GM18519 (cell line): ENCODE measurements around the gene HACD2.
A peak's percentile ranks its signal among the peaks of the same experiment; 100 is the strongest.
"Not testable (repeated sequence)": the region's sequence is repeated elsewhere in the genome, so short reads cannot be mapped to it uniquely, and the experiment has no call there.

Source experiments
- ATAC-seq: cut with Tn5 transposase; IDR thresholded peaks from one replicate; pipeline ENCODE4 v1.9.1; 2021; ENCODE audit warnings: mild to moderate bottlenecking, moderate library complexity; ENCODE audit not compliant: unreplicated experiment, low FRiP score

The HACD2 gene

DNA sequence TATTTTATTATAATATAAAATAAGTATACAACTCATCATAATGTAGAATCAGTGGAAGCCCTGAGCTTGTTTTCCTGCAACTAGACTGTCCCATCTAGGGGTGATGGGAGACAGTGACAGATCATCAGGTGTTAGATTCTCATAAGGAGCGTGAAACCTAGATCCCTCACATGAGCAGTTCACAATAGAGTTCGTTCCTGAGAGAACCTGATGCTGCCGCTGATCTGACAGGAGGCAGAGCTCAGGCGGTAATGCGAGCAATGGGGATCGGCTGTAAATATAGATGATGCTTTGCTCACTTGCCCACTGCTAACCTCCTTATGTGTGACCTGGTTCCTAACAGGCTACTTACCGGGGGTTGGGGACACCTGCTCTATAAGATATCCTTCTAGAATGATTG, 26.8 kb upstream of the HACD2 start:
- ATAC-seq, result not testable (repeated sequence)

DNA sequence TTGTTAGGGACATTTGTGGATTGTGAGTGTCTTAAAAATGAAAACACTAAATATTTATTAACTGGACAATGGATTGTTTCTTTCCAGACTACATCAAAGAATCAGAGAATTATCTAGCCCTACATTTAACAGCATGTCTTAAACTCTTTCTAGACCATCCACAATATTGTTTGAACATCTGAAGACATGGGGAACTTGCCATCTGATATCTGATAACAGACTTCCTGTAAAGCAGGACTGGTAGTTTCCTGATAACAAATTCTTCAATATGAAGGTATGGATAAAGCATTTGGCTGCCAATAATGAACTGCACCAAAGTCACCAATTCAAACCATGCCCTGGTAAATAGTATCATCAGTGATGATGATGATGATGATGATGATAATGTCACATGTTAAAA, 26.2 kb upstream of the HACD2 start:
- ATAC-seq, result no peak

DNA sequence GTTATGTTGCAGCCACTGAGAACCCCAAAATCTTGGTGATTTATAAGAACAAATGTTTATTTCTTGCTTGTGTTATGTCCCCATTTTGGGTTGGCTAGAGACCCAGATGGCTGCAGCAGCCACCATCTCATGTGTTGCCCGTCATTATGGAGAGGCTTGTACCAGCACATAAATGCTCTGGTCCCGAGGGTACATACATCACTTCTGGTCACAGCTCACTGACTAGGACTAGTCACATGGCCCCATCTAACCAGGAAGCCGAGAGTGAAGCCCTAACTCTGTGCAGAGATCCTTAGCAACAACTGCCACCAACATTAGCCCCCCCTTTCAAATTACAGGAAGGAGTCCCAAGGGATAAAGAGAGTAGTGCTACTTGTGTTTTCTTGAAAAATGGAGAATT, 25.5 kb upstream of the HACD2 start:
- peak; percentile 75 for ATAC-seq

DNA sequence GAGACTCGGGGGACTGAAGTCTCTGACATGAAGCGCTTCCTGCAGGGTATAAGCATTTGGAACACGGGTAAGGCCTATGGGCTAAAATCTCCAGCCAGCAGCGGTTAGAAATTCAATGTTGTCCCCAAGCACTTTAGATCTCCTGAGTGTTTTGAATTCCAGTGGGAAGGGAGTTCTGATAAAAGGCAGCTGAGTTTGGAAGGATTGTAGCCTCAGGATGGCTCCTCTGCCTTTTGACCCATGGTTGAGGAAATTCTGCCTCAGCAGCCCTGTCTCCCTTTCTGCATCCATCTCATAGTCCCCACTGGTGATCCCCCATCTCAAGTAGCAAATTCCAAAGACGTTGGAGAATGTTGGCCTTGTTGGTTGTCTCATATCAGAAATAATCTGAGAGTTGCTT, 24.2 kb upstream of the HACD2 start:
- no peak for ATAC-seq

DNA sequence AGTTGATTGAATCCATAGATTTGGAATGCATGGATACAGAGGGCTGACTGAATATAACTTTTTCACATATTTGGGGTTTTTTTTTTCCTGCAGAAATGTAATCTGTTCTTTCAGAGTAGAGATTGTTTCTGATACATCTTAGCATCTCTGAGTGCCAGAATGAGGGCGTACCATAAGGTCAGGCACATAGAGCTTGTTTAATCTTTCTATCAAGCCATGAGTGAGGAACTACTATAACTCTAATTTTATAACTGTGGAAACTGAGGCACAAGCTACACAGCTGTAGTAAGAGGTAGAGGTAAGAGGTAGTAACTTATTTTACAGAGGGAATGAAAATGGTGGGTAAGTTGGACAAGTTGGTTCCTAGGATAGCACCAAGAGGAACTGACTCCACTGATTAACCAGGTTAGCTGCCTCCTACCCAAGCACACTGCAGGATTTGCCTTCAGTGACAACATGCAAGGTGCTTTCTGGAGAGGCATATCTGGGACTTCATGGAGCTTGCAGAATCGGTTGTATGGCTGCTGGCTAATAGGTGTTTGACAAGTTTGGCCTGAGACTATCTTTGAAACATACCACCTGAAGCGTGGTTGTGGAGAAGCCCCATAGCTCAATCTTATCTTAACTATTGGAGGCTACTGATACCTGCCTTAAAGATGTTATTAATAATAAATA, 23.5 kb upstream of the HACD2 start:
- no peak for ATAC-seq

DNA sequence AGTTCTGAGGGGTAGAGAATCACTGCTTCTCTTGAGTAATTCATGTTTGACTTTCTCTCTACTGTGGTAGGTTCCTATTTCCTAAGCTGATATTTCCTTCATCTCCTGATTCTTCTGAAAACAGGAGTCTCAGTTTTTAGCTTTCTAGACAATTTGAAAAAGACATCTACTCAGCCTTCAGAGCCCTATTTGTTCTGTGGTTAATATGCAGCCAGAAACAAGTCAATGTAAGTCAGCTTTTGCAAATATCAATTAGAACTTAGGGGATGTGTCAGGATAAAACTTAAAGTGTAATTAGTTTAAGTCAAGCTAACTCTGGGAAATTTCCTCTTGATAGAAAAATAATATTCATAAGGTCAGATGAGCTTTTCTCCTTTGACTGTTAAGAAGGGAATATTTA, 21.7 kb upstream of the HACD2 start:
- ATAC-seq, result no peak

DNA sequence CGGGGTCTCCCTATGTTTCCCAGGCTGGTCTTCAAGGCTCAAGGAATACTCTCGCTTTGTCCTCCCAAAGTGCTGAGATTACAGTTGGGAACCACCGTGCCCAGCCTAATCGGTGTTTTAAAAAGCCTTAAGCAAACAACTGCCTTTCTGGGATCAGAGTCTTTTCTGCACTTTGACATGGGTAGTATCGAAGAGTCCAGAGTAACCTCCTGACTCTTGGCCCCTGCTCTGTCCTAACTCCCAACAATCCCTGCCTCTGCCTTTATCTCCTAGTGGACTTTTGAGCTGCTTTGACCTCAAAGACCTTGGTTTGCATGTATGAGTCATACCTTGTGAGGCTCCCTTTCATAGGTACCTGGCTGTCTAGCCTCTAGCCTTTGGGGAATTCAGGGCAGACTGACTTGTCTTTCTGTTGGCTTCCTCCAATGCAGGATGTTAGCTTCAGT, 21.0 kb upstream of the HACD2 start:
- ATAC-seq, result no peak

DNA sequence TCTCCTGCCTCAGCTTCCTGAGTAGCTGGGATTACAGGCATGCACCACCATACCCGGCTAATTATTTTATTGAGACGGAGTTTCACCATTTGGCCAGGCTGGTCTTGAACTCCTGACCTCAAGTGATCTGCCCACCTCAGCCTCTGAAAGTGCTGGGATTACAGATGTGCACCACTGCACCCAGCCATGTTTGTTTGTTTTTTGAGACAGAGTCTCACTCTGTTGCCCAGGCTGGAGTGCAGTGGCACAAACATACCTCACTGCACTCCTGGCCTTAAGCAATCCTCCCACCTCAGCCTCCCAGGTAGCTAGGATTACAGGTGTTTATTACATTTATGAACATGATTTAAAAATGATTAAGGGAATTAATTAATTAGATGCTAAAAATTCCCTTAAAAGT, 18.3 kb upstream of the HACD2 start:
- not testable (repeated sequence) for ATAC-seq

DNA sequence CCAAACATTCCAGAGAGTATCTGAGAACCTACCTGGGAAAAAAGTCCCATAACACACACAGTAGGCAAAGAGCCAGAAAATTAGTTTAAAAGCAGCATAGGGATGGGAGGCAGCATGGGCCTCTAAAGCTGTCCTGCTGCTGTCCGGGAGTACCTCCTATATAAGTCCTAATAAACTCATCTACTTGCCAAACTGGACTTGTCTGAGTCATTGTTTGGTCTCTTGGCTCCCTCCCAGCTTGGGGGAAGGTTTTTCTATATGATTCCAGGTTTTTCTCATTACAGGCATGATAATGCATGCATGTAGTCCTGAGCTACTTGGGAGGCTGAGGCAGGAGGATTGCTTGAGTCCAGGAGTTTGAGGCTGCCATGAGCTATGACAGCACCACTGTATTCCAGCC, 17.5 kb upstream of the HACD2 start:
- no peak for ATAC-seq

DNA sequence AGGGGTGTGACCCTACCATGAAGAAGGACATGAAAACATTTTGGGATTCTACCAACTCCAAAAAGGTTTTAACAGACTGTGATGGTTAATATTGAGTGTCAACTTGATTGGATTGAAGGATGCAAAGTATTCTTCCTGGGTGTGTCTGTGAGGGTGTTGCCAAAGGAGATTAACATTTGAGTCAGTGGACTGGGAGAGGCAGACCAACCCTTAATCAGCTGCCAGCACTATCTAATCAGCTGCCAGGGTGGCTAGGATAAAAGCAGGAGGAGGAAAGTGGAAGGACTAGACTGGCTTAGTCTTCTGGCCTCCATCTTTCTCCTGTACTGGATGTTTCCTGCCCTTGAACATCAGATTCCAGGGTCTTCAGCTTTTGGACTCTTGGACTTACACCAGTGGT, 16.0 kb upstream of the HACD2 start:
- ATAC-seq, result not testable (repeated sequence)

DNA sequence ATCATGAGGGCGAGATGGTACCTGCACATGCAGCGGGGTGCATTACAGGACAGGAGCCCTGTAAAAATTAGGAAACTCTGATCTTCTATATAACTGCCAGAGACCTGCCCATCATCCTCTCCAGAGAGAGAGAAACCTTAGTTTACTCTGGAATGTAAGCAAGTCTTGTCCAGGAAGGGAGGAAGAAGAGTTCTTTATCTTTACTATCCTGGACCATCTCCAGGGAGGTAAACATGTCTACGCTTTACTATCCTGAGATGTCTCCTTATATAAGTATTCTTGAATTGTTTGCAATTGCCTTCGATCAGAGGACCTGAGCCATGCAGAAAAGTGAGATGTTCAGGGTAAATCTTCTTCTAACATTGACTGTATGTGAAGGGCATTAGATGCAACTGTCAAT, 12.7 kb upstream of the HACD2 start:
- ATAC-seq, result no peak

DNA sequence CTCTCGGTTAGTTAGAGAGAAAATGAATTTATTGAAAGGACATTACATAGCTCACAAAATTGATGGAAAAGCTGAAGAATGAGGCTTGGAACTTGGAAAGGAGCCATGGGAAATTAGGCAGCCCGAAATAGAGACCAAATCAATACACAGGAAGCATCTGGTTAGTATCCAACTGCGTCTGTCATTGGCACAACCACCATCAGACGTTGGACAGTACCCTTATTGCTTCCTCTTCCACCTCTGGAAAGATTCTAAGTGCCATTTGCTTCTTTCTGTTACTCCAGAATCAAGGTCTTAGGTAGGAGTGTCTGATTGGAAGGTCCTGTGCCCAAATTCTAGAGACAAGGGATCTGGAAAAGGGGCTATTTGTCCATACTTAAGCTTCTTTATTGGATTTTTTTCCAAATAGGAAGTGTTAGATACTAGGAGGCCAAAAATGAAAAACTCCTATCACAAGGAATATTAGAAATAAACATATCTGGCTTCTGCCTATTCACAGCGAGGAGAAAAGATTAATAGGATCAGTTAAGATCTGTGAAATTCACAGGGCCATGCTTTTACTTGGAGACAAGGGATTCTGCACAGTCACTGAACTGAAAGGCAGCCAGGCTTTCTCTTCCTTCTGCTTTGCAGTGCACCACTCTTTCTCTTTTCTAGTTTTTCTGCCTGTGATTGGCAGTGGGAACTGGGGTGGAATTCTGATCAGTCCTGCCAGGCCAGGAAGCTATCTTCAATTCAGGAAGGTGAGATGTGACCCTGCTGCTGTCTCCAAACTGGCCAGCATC, 10.7 kb upstream of the HACD2 start:
- no peak for ATAC-seq

DNA sequence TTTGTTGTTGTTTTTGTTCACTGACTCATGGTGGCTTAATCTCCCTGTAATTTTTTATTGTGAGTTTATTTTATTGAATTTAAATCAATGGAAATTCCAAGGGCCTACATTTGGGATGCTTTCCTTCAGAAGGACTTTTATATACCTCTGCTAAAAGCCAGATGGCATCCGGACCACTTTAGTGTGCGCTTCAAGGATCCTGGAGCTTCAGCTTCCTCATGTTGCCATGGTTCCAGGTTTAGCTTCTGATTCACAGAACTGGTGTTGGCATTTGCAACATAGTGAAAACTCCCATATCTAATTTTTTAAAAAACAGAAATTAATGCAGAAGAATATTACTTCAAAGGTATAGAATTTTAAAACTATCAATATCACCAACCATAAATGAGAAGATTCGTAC, 8.5 kb upstream of the HACD2 start:
- no peak for ATAC-seq

DNA sequence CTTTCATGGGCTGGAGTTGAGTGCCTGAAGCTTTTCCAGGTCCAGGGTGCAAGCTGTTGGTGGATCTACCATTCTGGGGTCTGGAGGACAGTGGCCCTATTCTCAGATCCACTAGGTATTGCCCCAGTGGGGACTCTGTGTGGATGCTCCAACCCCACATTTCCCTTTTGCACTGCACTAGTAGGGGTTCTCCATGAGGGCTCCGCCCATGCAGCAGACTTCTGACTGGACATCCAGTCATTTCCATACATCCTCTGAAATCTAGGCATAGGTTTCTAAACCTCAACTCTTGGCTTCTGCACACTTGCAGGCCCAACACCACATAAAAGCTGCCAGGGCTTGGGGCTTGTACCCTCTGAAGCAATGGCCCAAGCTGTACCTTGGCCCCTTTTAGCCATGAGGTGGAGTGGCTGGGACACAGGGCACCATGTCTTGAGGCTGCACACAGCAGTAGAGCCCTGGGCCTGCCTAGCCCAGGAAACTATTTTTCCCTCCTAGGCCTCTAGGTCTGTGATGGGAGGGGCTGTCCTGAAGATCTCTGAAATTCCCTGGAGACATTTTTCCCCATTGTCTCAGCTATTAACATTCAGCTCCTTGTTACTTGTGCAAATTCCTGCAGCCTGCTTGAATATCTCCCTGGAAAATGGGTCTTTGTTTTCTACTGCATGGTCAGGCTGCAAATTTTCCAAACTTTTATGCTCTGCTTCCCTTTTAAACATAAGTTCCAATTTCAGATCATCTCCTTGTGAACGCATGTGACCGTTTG, 6.0 kb upstream of the HACD2 start:
- no peak for ATAC-seq

DNA sequence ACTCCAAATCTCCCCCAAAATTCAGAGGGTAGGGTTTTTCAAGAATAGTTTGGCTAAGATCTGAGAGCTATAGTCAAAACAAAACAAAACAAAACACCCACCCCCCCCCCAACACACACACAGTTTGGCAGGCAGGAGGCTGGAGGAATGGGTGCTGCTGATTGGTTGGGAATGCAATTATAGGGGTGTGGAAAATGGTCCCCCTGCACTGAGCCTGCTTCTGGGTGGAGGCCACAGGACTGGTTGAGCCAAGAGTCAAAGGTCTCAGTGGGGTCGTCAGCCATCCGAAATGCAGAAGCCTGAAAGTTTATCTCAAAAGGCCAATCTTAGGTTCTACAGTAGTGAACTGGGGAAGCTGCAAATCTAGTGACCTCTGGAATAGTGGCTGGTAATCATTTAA, 2.5 kb upstream of the HACD2 start:
- ATAC-seq, result no peak

DNA sequence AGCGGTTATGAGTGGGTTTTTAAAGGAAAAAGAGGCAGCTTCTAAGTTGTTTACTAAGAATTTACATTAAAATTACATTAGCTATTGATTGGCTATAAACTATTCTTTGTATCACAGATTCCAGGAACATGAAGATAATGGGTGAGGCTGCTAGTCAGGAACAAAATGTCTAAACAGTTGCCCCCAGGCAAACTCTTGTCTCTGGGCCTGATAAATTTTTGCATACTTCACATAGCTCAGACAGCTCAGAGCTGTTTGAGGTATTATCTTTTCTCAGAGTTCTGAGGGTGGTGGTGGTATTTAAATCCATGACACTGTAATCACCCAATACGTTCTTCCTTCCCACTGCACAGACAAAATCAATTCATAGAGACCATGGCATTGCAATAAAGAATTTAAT, 2.1 kb upstream of the HACD2 start:
- no peak for ATAC-seq

DNA sequence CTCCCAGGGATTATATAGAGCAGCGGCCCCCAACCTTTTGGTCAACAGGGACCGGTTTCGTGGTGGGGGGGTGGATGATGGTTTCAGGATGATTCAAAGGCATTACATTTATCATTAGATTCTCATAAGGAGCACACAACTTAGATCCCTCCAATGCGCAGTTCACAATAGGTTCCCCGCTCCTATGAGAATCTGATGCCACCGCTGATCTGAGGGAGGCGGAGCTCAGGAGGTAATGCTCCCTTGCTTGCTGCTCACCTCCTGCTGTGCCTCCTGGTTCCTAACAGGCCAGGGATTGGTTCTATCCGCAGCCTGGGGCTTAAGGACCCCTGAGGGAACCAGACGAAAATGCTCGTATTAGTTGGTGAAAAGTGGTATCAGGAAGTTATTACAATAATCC, 1.3 kb upstream of the HACD2 start:
- no peak for ATAC-seq

DNA sequence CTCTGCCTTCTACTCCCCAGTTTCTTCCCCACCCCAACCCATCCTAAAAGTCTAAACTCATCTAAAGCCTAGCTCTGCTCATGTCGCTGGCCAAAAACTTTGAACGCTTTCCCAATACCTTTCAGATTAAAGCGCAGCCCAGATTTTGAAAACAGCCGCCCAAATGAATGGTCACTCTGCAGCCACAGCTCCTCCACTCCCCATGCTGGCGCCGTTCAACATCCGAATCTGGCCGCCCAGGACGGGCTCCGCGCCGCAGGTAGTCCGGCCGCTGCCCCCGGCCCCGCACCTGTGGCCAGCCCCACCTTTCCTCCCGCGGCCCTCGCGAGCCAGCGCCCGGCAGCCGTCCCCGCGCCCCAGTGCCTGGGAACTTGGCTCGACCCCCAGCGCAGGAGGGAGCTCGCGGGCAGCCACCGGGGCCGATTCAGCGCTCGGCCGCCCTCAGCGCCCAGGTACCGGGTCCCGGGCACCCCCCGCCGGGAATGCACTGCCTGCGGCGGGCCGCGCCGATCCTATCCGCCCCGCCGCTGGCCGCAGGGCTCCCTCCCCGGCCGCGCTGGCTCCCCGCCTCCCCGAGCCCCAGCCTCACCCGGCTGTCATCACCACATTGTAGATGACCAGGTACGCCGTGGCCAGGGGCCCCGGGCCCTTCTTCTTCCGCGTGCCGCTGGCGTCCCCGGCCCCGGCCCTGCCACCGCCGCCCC, 417 bp downstream of the HACD2 start:
- ATAC-seq, result peak; percentile 24

DNA sequence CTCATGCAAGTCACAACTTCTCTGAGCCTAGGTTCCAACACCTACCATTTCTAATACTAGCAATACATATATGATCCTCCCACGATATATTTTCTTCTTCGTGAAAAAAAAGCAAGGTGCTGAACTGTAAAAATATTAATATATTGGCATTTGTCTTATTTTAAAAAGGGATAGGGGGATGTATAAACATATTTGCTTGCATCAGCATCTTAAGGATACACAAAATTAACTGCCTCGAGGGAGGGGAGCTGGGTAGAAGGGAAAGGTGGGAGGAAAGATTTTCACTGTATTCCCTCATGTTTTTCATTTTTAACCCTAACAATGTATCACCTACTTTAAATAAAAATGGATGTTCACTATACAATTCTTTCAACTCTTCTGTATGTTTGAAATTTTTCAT, 1.3 kb downstream of the HACD2 start:
- ATAC-seq, result no peak

DNA sequence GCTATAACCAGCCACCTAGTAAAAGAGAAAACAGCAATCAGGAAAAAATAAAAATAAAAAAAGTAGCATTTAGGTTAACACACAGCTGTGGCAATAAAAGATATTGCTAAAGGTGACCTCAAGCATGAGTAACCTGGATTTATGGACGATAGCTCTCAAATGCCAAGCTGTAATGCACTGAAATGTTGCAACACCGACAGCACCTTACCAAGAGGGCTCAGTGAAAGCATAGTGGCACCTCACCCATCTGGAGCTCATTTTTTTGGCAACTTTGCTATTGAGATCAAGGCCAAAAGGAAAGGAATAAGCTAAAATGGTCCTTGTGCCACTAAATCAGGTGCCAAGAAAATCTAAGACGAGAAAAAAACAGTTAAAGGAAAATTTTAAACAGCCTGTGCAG, 2.5 kb downstream of the HACD2 start:
- ATAC-seq, result no peak

DNA sequence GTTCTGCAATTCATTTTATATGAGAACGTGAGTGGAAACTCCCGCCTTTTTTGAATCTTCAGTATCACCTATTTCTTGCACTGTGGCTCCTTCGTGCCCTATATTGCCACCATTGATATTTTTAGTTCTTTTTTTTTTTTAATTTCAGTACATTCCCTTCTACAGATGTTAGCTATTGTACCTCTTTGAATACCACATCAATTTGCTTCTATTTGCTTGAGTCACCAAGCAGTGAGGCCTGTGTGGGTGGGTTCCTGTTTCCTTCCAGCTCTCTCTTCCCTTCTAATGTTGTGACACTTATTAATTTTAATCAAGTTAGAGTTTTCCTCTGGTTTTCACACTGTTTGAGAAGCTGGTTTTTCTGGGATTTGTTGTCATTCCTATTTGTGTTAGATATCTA, 8.7 kb downstream of the HACD2 start:
- ATAC-seq, result no peak
